ENCODE measurements around the gene GATA5.

Gene GATA5

GRCh38 chr20:62486484-62486883, 10.7 kb upstream of the GATA5 start:
- no peak for DNase-seq

GRCh38 chr20:62485701-62486089, 9.9 kb upstream of the GATA5 start:
- no peak for DNase-seq

- DNase-seq = no peak
These were observed 9.4 kb upstream of the GATA5 start for GRCh38 chr20:62485062-62485700.

GRCh38 chr20:62484478-62484877, 8.7 kb upstream of the GATA5 start:
- no peak for DNase-seq

GRCh38 chr20:62483613-62484458, 8.0 kb upstream of the GATA5 start:
- DNase-seq = no peak

- DNase-seq = no peak
These were observed 7.2 kb upstream of the GATA5 start for GRCh38 chr20:62482974-62483373.

GRCh38 chr20:62482146-62482809, 6.5 kb upstream of the GATA5 start:
- DNase-seq = no peak

- no peak for DNase-seq
These were observed 5.8 kb upstream of the GATA5 start for GRCh38 chr20:62481425-62482145.

GRCh38 chr20:62480318-62480717, 4.5 kb upstream of the GATA5 start:
- no peak for DNase-seq

GRCh38 chr20:62479656-62480055, 3.9 kb upstream of the GATA5 start:
- no peak for DNase-seq

GRCh38 chr20:62479156-62479555, 3.4 kb upstream of the GATA5 start:
- no peak for DNase-seq

- no peak for DNase-seq
These were observed 2.1 kb upstream of the GATA5 start for GRCh38 chr20:62477669-62478455.

- DNase-seq = no peak
These were observed 452 bp upstream of the GATA5 start for GRCh38 chr20:62476056-62476838.

- DNase-seq = no peak
These were observed 596 bp downstream of the GATA5 start for GRCh38 chr20:62475027-62475771.

- no peak for DNase-seq
These were observed 1.2 kb downstream of the GATA5 start for GRCh38 chr20:62474604-62475026.

- no peak for DNase-seq
These were observed 1.8 kb downstream of the GATA5 start for GRCh38 chr20:62473717-62474603.

GRCh38 chr20:62472941-62473585, 2.7 kb downstream of the GATA5 start:
- no peak for DNase-seq

GRCh38 chr20:62472138-62472940, 3.5 kb downstream of the GATA5 start:
- DNase-seq = no peak
